A673 (cell line): ENCODE results near the gene POP4. TPM values are rescaled to one million over a fixed set of nuclear protein-coding genes. Genes with fewer than 3 reads are reported as not detected.

Experiments
- BruUV-seq: library from RNA; stranded (reverse); fragments of 400-500 nt; replicated peaks from 2 replicates; lab custom pipeline; 2021; lab: Mats Ljungman, UMichigan
- CTCF ChIA-PET: fragments of 300-600 bp; sonication (Branson Sonifier 250); formaldehyde crosslinking; loops from one replicate; lab custom pipeline; 2022; ENCODE audit warnings: antibody characterized with exemption; lab: Charles Lee
- POLR2A ChIA-PET: fragments of 300-600 bp; sonication (Branson Sonifier 250); formaldehyde crosslinking; loops from one replicate; lab custom pipeline; 2022; ENCODE audit warnings: antibody characterized with exemption; ENCODE audit not compliant: low non-redundant PET; lab: Charles Lee
- DNase-seq: peaks from one replicate; pipeline ENCODE4 v3.0.0-alpha.2; 2015; ENCODE audit warnings: low spot score
- H3K27ac ChIP-seq: fragments of 200-600 bp; sonication (generic); 2 replicates; pipeline ENCODE4 v1.5.1; 2016; ENCODE audit warnings: mixed run types, low read depth, mild to moderate bottlenecking, mixed read lengths, antibody characterized with exemption, low read length; ENCODE audit not compliant: poor library complexity, severe bottlenecking
- H3K27me3 ChIP-seq: fragments of 200-600 bp; sonication (generic); replicated peaks from 2 replicates; pipeline ENCODE4 v1.6.1; 2017; ENCODE audit warnings: mixed run types, low read depth, mild to moderate bottlenecking, mixed read lengths, antibody characterized with exemption, low read length; ENCODE audit not compliant: insufficient read depth, poor library complexity
- H3K36me3 ChIP-seq: fragments of 200-600 bp; sonication (generic); 2 replicates; pipeline ENCODE4 v1.6.1; 2016; ENCODE audit warnings: mixed run types, mild to moderate bottlenecking, mixed read lengths, antibody characterized with exemption, low read length; ENCODE audit not compliant: insufficient read depth, poor library complexity, severe bottlenecking
- H3K4me1 ChIP-seq: fragments of 200-600 bp; sonication (generic); 2 replicates; pipeline ENCODE4 v1.6.1; 2017; ENCODE audit warnings: mixed run types, mild to moderate bottlenecking, mixed read lengths, antibody characterized with exemption, low read length; ENCODE audit not compliant: insufficient read depth, poor library complexity, severe bottlenecking
- H3K4me3 ChIP-seq: fragments of 200-600 bp; sonication (generic); 2 replicates; pipeline ENCODE4 v1.5.1; 2016; ENCODE audit warnings: low read depth, mixed run types, mild to moderate bottlenecking, mixed read lengths, low read length; ENCODE audit not compliant: poor library complexity, severe bottlenecking
- H3K9me3 ChIP-seq: fragments of 200-600 bp; sonication (generic); 2 replicates; pipeline ENCODE4 v1.6.1; 2016; ENCODE audit warnings: mixed run types, low read depth, mild to moderate bottlenecking, mixed read lengths, antibody characterized with exemption, low read length; ENCODE audit not compliant: poor library complexity, severe bottlenecking
- CTCF ChIP-seq: fragments of 300-800, 200-600 bp; sonication (generic); conservative IDR thresholded peaks from 2 replicates; pipeline ENCODE4 v1.5.1; 2017; ENCODE audit warnings: low read depth, mild to moderate bottlenecking, antibody characterized with exemption, low read length, moderate library complexity, mixed read lengths
- EZH2 ChIP-seq: fragments of 200-600 bp; sonication (generic); IDR thresholded peaks from 2 replicates; pipeline ENCODE4 v1.6.1; 2017; ENCODE audit warnings: borderline replicate concordance, low read depth, mild to moderate bottlenecking, mixed read lengths, antibody characterized with exemption, low read length; ENCODE audit not compliant: poor library complexity, severe bottlenecking
- intact Hi-C: fragments of 100-400 bp; cut with micrococcal nuclease; formaldehyde crosslinking; loops from one replicate; pipeline ENCODE4 v1.10.0; 2022; ENCODE audit not compliant: unreplicated experiment
- total RNA-seq: library from RNA; stranded (reverse); gene quantifications from 2 replicates; pipeline ENCODE4 v1.2.3, GENCODE V29; 2021

Gene POP4
- total RNA-seq, 1 experiment from 2014 or later = 70.6 TPM

GRCh38 chr19:29618871-29619270 lies 12.8 kb downstream of the POP4 start:
- DNase-seq = no peak
- no peaks in the 10 kb centered on the region for H3K9me3 ChIP-seq
- TF ChIP-seq EZH2 (no peak), CTCF (no peak)
- no peak overlapping the region for H3K27ac ChIP-seq
- peaks cover 16% of the 10 kb centered on the region for H3K27me3 ChIP-seq
- POLR2A ChIA-PET = no interaction called here
- BruUV-seq = no TSS peak
- no peaks in the 10 kb centered on the region for H3K36me3 ChIP-seq
- no peak overlapping the region for H3K4me3 ChIP-seq
- intact Hi-C loops = no loop called here
- no peaks in the 10 kb centered on the region for H3K4me1 ChIP-seq
- CTCF ChIA-PET = no interaction called here

- no peaks in the 10 kb centered on the region for H3K36me3 ChIP-seq
- intact Hi-C loops = no loop called here
- H3K4me3 ChIP-seq = no peak overlapping the region
- no TSS peak for BruUV-seq
- no peak for DNase-seq
- peaks cover 16% of the 10 kb centered on the region for H3K27me3 ChIP-seq
- no peak overlapping the region for H3K27ac ChIP-seq
- H3K4me1 ChIP-seq = no peaks in the 10 kb centered on the region
- POLR2A ChIA-PET = interaction anchor here (0.7 kb wide), 1 partner anchor 11 kb away, joined by 3 read pairs; no protein-coding TSS in a partner anchor
- H3K9me3 ChIP-seq = no peaks in the 10 kb centered on the region
- CTCF ChIA-PET = no interaction called here
- TF ChIP-seq CTCF = no peak
- no peak for TF ChIP-seq EZH2
Measured at GRCh38 chr19:29620931-29621351, 14.9 kb downstream of the POP4 start.

GRCh38 chr19:29622166-29623070 lies 16.3 kb downstream of the POP4 start:
- BruUV-seq = no TSS peak
- no peak overlapping the region for H3K27ac ChIP-seq
- no peaks in the 10 kb centered on the region for H3K4me1 ChIP-seq
- H3K27me3 ChIP-seq = peaks cover 16% of the 10 kb centered on the region
- H3K9me3 ChIP-seq = no peaks in the 10 kb centered on the region
- TF ChIP-seq CTCF (no peak), EZH2 (no peak)
- intact Hi-C loops = no loop called here
- ChIA-PET POLR2A (no interaction called here), CTCF (no interaction called here)
- H3K4me3 ChIP-seq = no peak overlapping the region
- DNase-seq = no peak
- H3K36me3 ChIP-seq = no peaks in the 10 kb centered on the region
